Left ventricle myocardium inferior (tissue), 1 donor: Measurements from ENCODE around the gene IQCN. TPM values are rescaled to one million over a fixed set of nuclear protein-coding genes. Genes with fewer than 3 reads are reported as not detected.

ENCODE experiments used
- DNase-seq: peaks from one replicate; pipeline ENCODE4 v3.0.0-alpha.2; 2020
- H3K27ac ChIP-seq: fragments of 200-600 bp; replicated peaks from 2 replicates; pipeline ENCODE4 v1.8.0; 2021
- H3K27me3 ChIP-seq: fragments of 200-600 bp; 2 replicates; pipeline ENCODE4 v1.8.0; 2021; ENCODE audit warnings: low read depth
- H3K36me3 ChIP-seq: fragments of 200-600 bp; 2 replicates; pipeline ENCODE4 v1.8.0; 2021
- H3K4me1 ChIP-seq: fragments of 200-600 bp; 2 replicates; pipeline ENCODE4 v1.8.0; 2021
- H3K4me3 ChIP-seq: fragments of 200-600 bp; 2 replicates; pipeline ENCODE4 v1.8.0; 2021; ENCODE audit warnings: mild to moderate bottlenecking, moderate library complexity
- H3K9me3 ChIP-seq: fragments of 200-600 bp; replicated peaks from 2 replicates; pipeline ENCODE4 v1.8.0; 2021
- intact Hi-C: fragments of 100-400 bp; cut with micrococcal nuclease; formaldehyde crosslinking; loops from one replicate; pipeline ENCODE4 v1.11.0; 2022
- total RNA-seq: library from RNA; stranded (reverse); fragmentation: NEBNext Ultra II Directional; extraction: Animal tissue kit (Norgen Biotek cat#: 25700); gene quantifications from one replicate; pipeline ENCODE4 v1.2.1, GENCODE V29; 2021
- TF ChIP-seq, protein P1 (sequence below): fragments of 200-600 bp; IDR thresholded peaks from 2 replicates; pipeline ENCODE4 v1.8.0; 2021; ENCODE audit warnings: antibody characterized with exemption, mild to moderate bottlenecking, borderline replicate concordance
- donor health status: DM: no; HTN: yes; CAD: no; lungs with severe emphysema.

Gene IQCN
- total RNA-seq, 1 donor from 2014 or later = 0.49 TPM

DNA sequence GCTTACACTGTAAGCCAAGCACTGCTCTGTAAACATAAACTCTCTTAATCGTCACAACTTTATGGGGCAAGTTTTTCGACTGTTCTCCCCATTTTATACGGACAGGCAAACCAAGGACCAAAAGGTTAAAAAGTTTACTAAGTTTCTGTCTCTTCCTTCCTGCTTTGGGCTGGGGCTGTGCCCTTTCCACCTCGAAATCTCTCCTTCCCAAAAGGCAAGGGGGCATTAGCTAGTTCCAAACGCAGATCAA lies 4.9 kb upstream of the IQCN start:
- no peaks in the 10 kb centered on the region for H3K27me3 ChIP-seq
- peaks cover 75% of the 10 kb centered on the region for H3K4me1 ChIP-seq
- no peak for DNase-seq
- H3K4me3 ChIP-seq = peak overlapping the region; percentile 100
- intact Hi-C loops = loop anchor here (2.0 kb wide), 1 partner anchor 44 kb away; the partner anchor contains the start of gene LSM4
- H3K36me3 ChIP-seq = peaks cover 16% of the 10 kb centered on the region
- peak overlapping the region; percentile 97 for H3K27ac ChIP-seq
- no peaks in the 10 kb centered on the region for H3K9me3 ChIP-seq
- TF ChIP-seq, protein P1, sequence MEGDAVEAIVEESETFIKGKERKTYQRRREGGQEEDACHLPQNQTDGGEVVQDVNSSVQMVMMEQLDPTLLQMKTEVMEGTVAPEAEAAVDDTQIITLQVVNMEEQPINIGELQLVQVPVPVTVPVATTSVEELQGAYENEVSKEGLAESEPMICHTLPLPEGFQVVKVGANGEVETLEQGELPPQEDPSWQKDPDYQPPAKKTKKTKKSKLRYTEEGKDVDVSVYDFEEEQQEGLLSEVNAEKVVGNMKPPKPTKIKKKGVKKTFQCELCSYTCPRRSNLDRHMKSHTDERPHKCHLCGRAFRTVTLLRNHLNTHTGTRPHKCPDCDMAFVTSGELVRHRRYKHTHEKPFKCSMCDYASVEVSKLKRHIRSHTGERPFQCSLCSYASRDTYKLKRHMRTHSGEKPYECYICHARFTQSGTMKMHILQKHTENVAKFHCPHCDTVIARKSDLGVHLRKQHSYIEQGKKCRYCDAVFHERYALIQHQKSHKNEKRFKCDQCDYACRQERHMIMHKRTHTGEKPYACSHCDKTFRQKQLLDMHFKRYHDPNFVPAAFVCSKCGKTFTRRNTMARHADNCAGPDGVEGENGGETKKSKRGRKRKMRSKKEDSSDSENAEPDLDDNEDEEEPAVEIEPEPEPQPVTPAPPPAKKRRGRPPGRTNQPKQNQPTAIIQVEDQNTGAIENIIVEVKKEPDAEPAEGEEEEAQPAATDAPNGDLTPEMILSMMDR = no peak

DNA sequence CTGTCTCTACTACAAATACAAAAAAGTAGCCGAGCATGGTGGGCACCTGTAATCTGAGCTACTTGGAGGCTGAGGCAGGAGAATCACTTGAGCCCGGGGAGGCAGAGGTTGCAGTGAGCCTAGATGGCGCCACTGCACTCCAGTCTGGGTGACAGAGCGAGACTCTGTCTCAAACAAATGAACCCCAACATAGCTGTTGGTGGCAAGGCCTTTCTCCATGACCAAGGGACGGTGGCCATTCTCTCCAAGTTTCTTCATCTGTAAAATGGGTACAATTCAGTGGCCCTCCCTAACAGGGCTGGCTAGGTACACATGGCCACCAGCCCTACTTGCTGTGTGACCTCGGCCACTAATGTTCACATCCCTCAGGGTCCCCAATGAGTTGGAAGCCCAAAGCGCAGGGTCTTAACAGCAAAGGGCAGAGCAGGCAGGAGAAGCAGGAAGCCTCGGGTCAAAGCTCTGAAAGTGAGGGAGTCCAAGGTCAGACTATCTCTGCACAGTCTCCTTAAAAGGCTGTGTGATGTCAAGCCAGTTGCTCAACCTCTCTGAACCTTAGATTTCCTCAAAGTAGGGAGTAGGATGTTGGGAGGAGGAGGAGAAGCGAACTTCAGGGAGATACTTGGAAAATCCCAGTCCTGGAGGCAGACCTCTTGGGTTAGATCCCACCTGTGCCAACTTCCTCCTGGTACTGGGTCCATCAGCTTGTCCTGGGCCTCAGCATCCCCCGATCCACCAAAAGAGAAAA lies 4.4 kb upstream of the IQCN start:
- TF ChIP-seq, protein P1 = no peak
- Histone ChIP-seq H3K27ac (peak overlapping the region; percentile 97), H3K4me1 (peaks cover 80% of the 10 kb centered on the region), H3K9me3 (no peaks in the 10 kb centered on the region), H3K4me3 (peak overlapping the region; percentile 100), H3K36me3 (peaks cover 16% of the 10 kb centered on the region), H3K27me3 (no peaks in the 10 kb centered on the region)
- no peak for DNase-seq
- intact Hi-C loops = loop anchor here (2.0 kb wide), 1 partner anchor 44 kb away; the partner anchor contains the start of gene LSM4

DNA sequence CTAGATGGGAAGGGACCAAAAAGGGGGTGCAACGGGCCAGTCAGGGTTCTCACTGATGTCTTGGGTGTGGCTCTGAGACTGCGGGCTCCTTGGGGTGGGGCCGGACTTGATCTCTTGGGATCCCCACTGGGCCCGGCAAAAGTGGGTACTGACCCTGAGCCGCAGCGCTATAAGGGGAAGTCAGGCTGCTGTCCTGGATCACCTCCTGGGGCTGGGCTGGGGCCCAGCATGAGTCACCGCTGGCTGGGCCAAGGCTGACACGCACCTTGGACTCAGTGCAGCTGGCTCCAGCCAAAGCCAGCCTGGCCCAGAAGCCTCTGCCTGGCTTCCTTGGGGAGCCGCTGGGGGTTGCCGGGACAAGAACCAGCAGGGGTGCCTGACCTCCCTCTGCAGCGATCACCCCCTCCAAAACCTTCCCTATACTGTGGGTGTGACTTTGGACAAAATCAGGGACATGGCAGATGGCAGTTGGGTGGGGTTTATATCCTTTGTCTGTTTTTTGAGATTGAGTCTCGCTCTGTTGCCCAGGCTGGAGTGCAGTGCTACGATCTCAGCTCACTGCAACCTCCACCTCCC lies 617 bp upstream of the IQCN start:
- peak; percentile 87 for DNase-seq
- Histone ChIP-seq H3K4me3 (peak overlapping the region; percentile 30), H3K4me1 (peaks cover 55% of the 10 kb centered on the region), H3K27ac (peak overlapping the region; percentile 84), H3K9me3 (no peaks in the 10 kb centered on the region), H3K36me3 (peaks cover 16% of the 10 kb centered on the region), H3K27me3 (no peaks in the 10 kb centered on the region)
- TF ChIP-seq, protein P1 = peak; percentile 30
- intact Hi-C loops = no loop called here

DNA sequence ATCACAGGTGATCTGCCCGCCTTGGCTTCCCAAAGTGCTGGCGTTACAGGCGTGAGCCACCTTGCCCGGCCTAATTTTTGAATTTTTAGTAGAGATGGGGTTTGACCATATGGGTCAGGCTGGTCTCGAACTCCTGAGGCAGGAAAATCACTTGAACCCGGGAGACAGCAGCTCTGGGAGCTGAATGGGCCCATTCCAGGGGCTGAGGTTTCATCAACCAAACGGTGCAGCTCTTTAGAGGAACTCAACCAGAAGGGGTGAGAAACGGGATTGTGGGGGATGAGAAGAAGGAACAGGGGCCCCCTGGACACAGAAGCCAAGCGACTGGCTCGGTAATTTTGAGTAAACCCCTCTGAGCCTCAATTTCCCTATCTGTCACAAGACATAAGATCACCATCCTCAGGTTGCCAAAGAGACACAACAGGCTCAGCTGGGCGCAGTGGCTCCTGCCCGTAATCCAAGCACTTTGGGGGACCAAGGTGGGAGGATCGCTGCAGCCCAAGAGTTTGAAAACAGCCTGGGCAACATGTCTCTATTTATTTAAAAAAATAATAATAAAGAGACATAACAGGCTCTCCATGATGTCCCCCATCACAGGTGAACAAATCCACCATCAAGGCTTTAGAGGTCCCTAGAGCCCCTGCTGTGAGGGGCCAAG lies 562 bp downstream of the IQCN start:
- peak overlapping the region; percentile 84 for H3K27ac ChIP-seq
- peaks cover 46% of the 10 kb centered on the region for H3K4me1 ChIP-seq
- H3K27me3 ChIP-seq = no peaks in the 10 kb centered on the region

DNA sequence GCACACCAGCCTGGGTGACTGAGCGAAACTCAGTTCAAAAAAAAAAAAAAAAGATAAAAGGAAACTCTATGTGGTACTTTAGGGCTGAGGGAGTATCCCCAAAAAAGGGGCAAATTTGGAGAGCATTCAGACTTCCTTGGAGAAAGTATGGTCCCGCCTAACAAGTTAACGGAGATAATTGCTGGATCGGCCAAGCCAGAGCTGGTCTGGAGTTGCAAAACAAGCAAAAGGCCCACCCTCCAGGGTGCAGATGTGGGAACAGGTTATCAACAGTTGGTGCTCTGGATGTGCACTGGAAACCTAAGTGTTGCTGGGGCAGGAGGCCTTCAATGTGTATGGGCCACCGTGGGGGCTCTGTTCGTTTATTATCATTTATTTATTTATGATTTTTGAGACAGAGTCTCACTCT lies 2.8 kb downstream of the IQCN start:
- TF ChIP-seq, protein P1 = no peak
- intact Hi-C loops = no loop called here
- Histone ChIP-seq H3K27me3 (no peaks in the 10 kb centered on the region), H3K4me1 (peaks cover 27% of the 10 kb centered on the region), H3K36me3 (no peaks in the 10 kb centered on the region), H3K4me3 (no peak overlapping the region), H3K27ac (no peak overlapping the region), H3K9me3 (no peaks in the 10 kb centered on the region)
- no peak for DNase-seq

More for the DNA sequence above, 562 bp downstream of the IQCN start:
- intact Hi-C loops = no loop called here
- H3K4me3 ChIP-seq = no peak overlapping the region
- no peaks in the 10 kb centered on the region for H3K9me3 ChIP-seq
- H3K36me3 ChIP-seq = peaks cover 12% of the 10 kb centered on the region
- TF ChIP-seq, protein P1 = no peak
- no peak for DNase-seq
